ENCODE data around the gene HOGA1.

The HOGA1 gene

DNA sequence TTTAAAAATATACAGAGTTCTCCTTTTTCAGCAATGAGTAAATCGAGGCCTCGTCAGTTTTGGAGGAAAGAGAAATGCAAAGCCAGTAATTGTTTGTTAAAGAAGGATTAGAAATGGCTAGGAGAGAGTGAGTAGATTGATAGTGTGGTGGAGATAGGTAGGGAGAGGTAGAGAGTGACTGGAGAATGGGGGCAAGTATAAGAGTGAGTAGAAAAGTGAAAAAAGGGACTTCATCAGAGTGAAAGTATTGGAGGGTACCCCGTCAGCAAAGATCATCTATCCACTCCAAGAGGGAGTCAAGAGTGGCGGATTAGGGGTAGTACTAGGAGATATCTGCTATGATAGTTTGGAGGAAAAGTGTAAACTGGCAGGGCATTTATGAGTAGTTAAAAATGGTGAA lies 20.9 kb upstream of the HOGA1 start:
- DNase-seq (ENCODE audit: extremely low read depth, low read depth): no peak
- no peak for TF ChIP-seq CTCF (IDR thresholded peaks at IDR 0.05; ENCODE audit: low read depth, low read length)

- no peak for TF ChIP-seq CTCF (IDR thresholded peaks at IDR 0.05; ENCODE audit: low read depth, low read length)
- DNase-seq (ENCODE audit: extremely low read depth, low read depth): no peak
Measured at GRCh38 chr10:97564776-97565175, 19.4 kb upstream of the HOGA1 start.

- DNase-seq (ENCODE audit: extremely low read depth, low read depth): no peak
- no peak for TF ChIP-seq CTCF (IDR thresholded peaks at IDR 0.05; ENCODE audit: low read depth, low read length)
Measured at GRCh38 chr10:97566336-97566996, 17.7 kb upstream of the HOGA1 start.

DNA sequence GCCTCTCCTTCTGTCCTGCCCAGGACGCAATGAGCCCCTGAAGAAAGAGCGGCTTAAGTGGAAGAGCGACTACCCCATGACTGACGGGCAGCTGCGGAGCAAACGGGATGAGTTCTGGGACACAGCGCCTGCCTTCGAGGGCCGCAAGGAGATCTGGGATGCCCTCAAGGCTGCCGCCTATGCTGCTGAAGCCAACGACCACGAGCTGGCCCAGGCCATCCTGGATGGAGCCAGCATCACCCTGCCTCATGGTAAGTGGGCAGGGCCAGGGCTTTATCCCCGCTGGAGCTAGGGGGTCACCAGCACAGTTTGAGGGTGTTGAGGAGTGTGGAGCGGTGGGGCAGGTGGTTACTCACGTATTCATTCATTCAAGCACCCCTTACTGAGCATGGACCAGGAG lies 16.3 kb upstream of the HOGA1 start:
- TF ChIP-seq CTCF (IDR thresholded peaks at IDR 0.05; ENCODE audit: low read depth, low read length): no peak
- no peak for DNase-seq (ENCODE audit: extremely low read depth, low read depth)

- no peak for DNase-seq (ENCODE audit: extremely low read depth, low read depth)
- no peak for TF ChIP-seq CTCF (IDR thresholded peaks at IDR 0.05; ENCODE audit: low read depth, low read length)
Measured at GRCh38 chr10:97570146-97570788, 13.9 kb upstream of the HOGA1 start.

DNA sequence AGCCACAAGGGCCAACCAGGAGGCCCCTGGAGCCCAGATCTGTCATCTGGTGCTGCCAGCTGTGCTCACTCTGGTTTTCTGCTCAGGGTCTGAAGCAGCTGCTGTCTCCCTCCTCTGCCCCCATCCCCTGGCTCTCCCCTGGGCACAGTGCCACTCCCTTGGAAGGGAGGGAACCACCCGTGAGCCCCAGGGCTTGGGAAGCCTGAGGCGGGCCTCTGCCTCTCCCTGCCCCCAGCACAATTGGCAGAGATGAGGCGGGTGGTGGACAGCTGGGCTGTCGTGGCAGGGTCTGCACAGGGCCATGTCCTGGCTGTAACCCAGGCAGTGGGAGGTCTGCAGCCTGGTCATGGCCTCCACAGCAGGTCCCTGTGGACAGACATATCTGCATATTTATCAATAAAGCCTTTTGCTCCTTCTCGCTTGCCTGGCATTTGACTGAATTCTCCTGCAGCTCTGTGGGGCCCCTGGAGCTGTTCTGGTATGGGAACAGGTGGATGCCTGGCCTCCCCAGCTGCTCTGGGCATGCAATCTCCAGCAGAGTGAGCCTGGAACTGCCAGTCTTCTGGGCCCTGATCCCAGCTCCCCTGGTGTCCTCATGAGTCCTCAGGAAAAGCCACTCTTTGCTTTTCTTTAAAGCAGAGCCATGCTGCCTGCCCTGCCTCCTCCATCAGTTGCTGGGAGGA lies 13.3 kb upstream of the HOGA1 start:
- TF ChIP-seq CTCF (IDR thresholded peaks at IDR 0.05; ENCODE audit: low read depth, low read length): no peak
- DNase-seq (ENCODE audit: extremely low read depth, low read depth): no peak

DNA sequence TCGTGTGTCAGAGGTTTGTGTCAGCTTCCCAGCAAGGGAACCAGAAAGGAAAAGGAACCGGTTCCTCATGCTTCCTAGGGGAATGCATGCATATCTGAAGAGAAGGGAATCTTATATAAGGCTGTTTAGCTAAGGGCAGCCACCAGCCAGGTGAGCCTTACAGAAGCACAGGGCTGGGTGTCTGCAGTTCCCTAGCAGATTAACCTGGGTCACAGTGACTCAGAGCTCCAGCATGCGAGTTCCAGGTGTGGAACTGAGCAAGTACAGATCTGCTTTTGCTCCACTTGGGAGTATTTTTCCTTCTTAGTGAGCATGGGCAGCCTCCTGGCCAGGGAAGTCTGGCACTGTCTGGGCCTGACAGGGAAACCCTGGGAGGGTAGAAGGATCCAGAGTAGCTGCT lies 12.6 kb upstream of the HOGA1 start:
- TF ChIP-seq CTCF (IDR thresholded peaks at IDR 0.05; ENCODE audit: low read depth, low read length): no peak
- no peak for DNase-seq (ENCODE audit: extremely low read depth, low read depth)
